HEK293 (cell line): Measurements from ENCODE around the gene HABP4.

Experiments used
- CTCF ChIA-PET: fragments of 350-600 bp; formaldehyde crosslinking; extraction: SDS; loops from one replicate; lab custom pipeline; 2021; ENCODE audit warnings: antibody characterized with exemption; lab: Yijun Ruan, JAX
- POLR2A ChIA-PET: fragments of 300-600 bp; formaldehyde crosslinking; extraction: SDS; loops from one replicate; lab custom pipeline; 2020; ENCODE audit warnings: antibody characterized with exemption, inconsistent platforms; lab: Yijun Ruan, JAX
- H3K27ac ChIP-seq: fragments of 200-500 bp; sonication (Bioruptor generic); 2 replicates; pipeline ENCODE4 v1.5.1; 2014; ENCODE audit warnings: low read depth, low read length, control low read depth, inconsistent platforms; ENCODE audit errors: extremely low read depth
- H3K36me3 ChIP-seq, 2 experiments: fragments of 200-500 bp in 1 of 2; sonication (Bioruptor generic) in 1 of 2; 1 replicate in 1 of 2; 2 replicates in 1 of 2; pipeline ENCODE4 v1.5.1; 2014 to 2017; ENCODE audit warnings: inconsistent platforms in 2 of 2, low read length in 2 of 2; ENCODE audit not compliant: control insufficient read depth in 2 of 2, insufficient read depth in 1 of 2
- H3K4me1 ChIP-seq: fragments of 200-500 bp; sonication (Bioruptor generic); 2 replicates; pipeline ENCODE4 v1.5.1; 2014; ENCODE audit warnings: mild to moderate bottlenecking, low read length, inconsistent platforms; ENCODE audit not compliant: control insufficient read depth, insufficient read depth
- H3K4me3 ChIP-seq: 2 replicates; pipeline ENCODE4 v1.5.1; 2011; ENCODE audit warnings: low read depth, mild to moderate bottlenecking, control low read depth, low read length, moderate library complexity
- H3K9me3 ChIP-seq: fragments of 200-500 bp; sonication (Bioruptor generic); 2 replicates; pipeline ENCODE4 v1.5.1; 2014; ENCODE audit warnings: low read depth, low read length, inconsistent platforms; ENCODE audit not compliant: control insufficient read depth, insufficient read depth
- GLI2 ChIP-seq: fragments of 450-650 bp; formaldehyde crosslinking; IDR thresholded peaks from 2 replicates; pipeline ENCODE4; 2017; ENCODE audit warnings: missing biosample characterization, missing genetic modification characterization, low read depth, borderline replicate concordance
- GLI4 ChIP-seq: fragments of 450-650 bp; formaldehyde crosslinking; IDR thresholded peaks from 2 replicates; pipeline ENCODE4 v1.5.1; 2016; ENCODE audit warnings: missing biosample characterization, missing genetic modification characterization
- IKZF3 ChIP-seq: fragments of 450-650 bp; IDR thresholded peaks from 2 replicates; pipeline ENCODE4 v1.5.0; 2018; ENCODE audit warnings: missing biosample characterization, mild to moderate bottlenecking, missing genetic modification characterization, moderate library complexity
- KLF7 ChIP-seq: fragments of 450-650 bp; formaldehyde crosslinking; IDR thresholded peaks from 2 replicates; pipeline ENCODE4 v1.5.1; 2016; ENCODE audit warnings: missing biosample characterization, missing genetic modification characterization, borderline replicate concordance
- MEIS1 ChIP-seq: sonication (generic); formaldehyde crosslinking; IDR thresholded peaks from 2 replicates; pipeline ENCODE4 v1.8.1; 2022; ENCODE audit warnings: missing genetic modification reagents, mild to moderate bottlenecking, borderline replicate concordance
- PBX3 ChIP-seq: sonication (generic); formaldehyde crosslinking; IDR thresholded peaks from 2 replicates; pipeline ENCODE4 v1.8.1; 2022; ENCODE audit warnings: mild to moderate bottlenecking, moderate library complexity, missing genetic modification reagents
- REPIN1 ChIP-seq: fragments of 450-650 bp; formaldehyde crosslinking; IDR thresholded peaks from 2 replicates; pipeline ENCODE4 v1.5.1; 2017; ENCODE audit warnings: missing biosample characterization, missing genetic modification characterization, low read depth
- REST ChIP-seq: fragments of 450-650 bp; formaldehyde crosslinking; IDR thresholded peaks from 2 replicates; pipeline ENCODE4 v1.5.1; 2016; ENCODE audit warnings: missing biosample characterization, missing genetic modification characterization
- ZBTB8A ChIP-seq: fragments of 450-650 bp; formaldehyde crosslinking; IDR thresholded peaks from 2 replicates; pipeline ENCODE4 v1.5.1; 2016; ENCODE audit warnings: missing biosample characterization, missing genetic modification characterization
- ZNF112 ChIP-seq: fragments of 450-650 bp; formaldehyde crosslinking; IDR thresholded peaks from 2 replicates; pipeline ENCODE4 v1.5.0; 2017; ENCODE audit warnings: missing biosample characterization, missing genetic modification characterization
- ZNF138 ChIP-seq: fragments of 450-650 bp; formaldehyde crosslinking; IDR thresholded peaks from 2 replicates; pipeline ENCODE4 v1.5.1; 2016; ENCODE audit warnings: missing biosample characterization, missing genetic modification characterization, borderline replicate concordance
- ZNF23 ChIP-seq: fragments of 450-650 bp; formaldehyde crosslinking; IDR thresholded peaks from 2 replicates; pipeline ENCODE4 v1.5.1; 2016; ENCODE audit warnings: missing biosample characterization, missing genetic modification characterization, borderline replicate concordance
- ZNF335 ChIP-seq: fragments of 450-650 bp; formaldehyde crosslinking; conservative IDR thresholded peaks from 2 replicates; pipeline ENCODE4 v1.5.1; 2016; ENCODE audit warnings: missing biosample characterization, missing genetic modification characterization
- ZNF394 ChIP-seq: fragments of 450-650 bp; formaldehyde crosslinking; IDR thresholded peaks from 2 replicates; pipeline ENCODE4 v1.5.1; 2016; ENCODE audit warnings: missing biosample characterization, missing genetic modification characterization, mild to moderate bottlenecking, moderate library complexity, borderline replicate concordance
- ZNF585B ChIP-seq: fragments of 450-650 bp; formaldehyde crosslinking; IDR thresholded peaks from 2 replicates; pipeline ENCODE4 v1.5.1; 2016; ENCODE audit warnings: missing biosample characterization, missing genetic modification characterization
- ZNF654 ChIP-seq: fragments of 450-650 bp; formaldehyde crosslinking; IDR thresholded peaks from 2 replicates; pipeline ENCODE4 v1.5.1; 2016; ENCODE audit warnings: low read depth, missing biosample characterization, missing genetic modification characterization
- ZNF664 ChIP-seq: fragments of 450-650 bp; formaldehyde crosslinking; IDR thresholded peaks from 2 replicates; pipeline ENCODE4 v1.5.1; 2016; ENCODE audit warnings: missing biosample characterization, missing genetic modification characterization
- ZNF677 ChIP-seq: fragments of 450-650 bp; IDR thresholded peaks from 2 replicates; pipeline ENCODE4 v1.5.0; 2018; ENCODE audit warnings: missing biosample characterization, mild to moderate bottlenecking, missing genetic modification characterization, moderate library complexity
- ZNF768 ChIP-seq: fragments of 450-650 bp; formaldehyde crosslinking; IDR thresholded peaks from 2 replicates; pipeline ENCODE4 v1.5.1; 2018; ENCODE audit warnings: missing biosample characterization, mild to moderate bottlenecking, missing genetic modification characterization
- ZNF777 ChIP-seq: fragments of 450-650 bp; formaldehyde crosslinking; IDR thresholded peaks from 2 replicates; pipeline ENCODE4 v1.5.1; 2017; ENCODE audit warnings: missing biosample characterization, missing genetic modification characterization, borderline replicate concordance
- ZNF791 ChIP-seq: fragments of 450-650 bp; formaldehyde crosslinking; IDR thresholded peaks from 2 replicates; pipeline ENCODE4 v1.5.1; 2016; ENCODE audit warnings: missing biosample characterization, missing genetic modification characterization
- ZNF830 ChIP-seq: fragments of 450-650 bp; IDR thresholded peaks from 2 replicates; pipeline ENCODE4 v1.5.0; 2018; ENCODE audit warnings: missing biosample characterization, missing genetic modification characterization, low read depth, mild to moderate bottlenecking, moderate library complexity
- TF ChIP-seq, protein P1 (sequence below): fragments of 450-650 bp; formaldehyde crosslinking; IDR thresholded peaks from 2 replicates; pipeline ENCODE4 v1.5.1; 2016; ENCODE audit warnings: missing biosample characterization, missing genetic modification characterization, low read depth

Gene HABP4

GRCh38 chr9:96522366-96522765 lies 72.4 kb downstream of the HABP4 start:
- H3K4me1 ChIP-seq, result no peaks in the 10 kb centered on the region
- TF ChIP-seq ZNF768 (tag by site-specific recombination) (no peak), ZBTB8A (tag by site-specific recombination) (no peak), PBX3 (CRISPR knock-in tag) (no peak), MEIS1 (no peak), ZNF791 (no peak), GLI4 (tag by site-specific recombination) (no peak), ZNF138 (tag by site-specific recombination) (no peak), ZNF112 (no peak), ZNF654 (no peak), ZNF830 (tag by site-specific recombination) (no peak), REPIN1 (tag by site-specific recombination) (no peak), ZNF664 (tag by site-specific recombination) (no peak), ZNF677 (tag by site-specific recombination) (no peak), REST (tag by site-specific recombination) (no peak)
- TF ChIP-seq, protein P1, sequence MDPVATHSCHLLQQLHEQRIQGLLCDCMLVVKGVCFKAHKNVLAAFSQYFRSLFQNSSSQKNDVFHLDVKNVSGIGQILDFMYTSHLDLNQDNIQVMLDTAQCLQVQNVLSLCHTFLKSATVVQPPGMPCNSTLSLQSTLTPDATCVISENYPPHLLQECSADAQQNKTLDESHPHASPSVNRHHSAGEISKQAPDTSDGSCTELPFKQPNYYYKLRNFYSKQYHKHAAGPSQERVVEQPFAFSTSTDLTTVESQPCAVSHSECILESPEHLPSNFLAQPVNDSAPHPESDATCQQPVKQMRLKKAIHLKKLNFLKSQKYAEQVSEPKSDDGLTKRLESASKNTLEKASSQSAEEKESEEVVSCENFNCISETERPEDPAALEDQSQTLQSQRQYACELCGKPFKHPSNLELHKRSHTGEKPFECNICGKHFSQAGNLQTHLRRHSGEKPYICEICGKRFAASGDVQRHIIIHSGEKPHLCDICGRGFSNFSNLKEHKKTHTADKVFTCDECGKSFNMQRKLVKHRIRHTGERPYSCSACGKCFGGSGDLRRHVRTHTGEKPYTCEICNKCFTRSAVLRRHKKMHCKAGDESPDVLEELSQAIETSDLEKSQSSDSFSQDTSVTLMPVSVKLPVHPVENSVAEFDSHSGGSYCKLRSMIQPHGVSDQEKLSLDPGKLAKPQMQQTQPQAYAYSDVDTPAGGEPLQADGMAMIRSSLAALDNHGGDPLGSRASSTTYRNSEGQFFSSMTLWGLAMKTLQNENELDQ, result no peak
- no peak overlapping the region for H3K27ac ChIP-seq
- no peaks in the 10 kb centered on the region for H3K9me3 ChIP-seq
- H3K4me3 ChIP-seq, result no peak overlapping the region
- ChIA-PET POLR2A (no interaction called here), CTCF (interaction anchor here (0.8 kb wide), 1 partner anchor 144 kb away, joined by 5 read pairs; no protein-coding TSS in a partner anchor)
- peaks cover 0 to 29% of the 10 kb centered on the region in 2 experiments; a peak in 2 of 3 replicates for H3K36me3 ChIP-seq

GRCh38 chr9:96523374-96523773 lies 73.4 kb downstream of the HABP4 start:
- H3K9me3 ChIP-seq, result no peaks in the 10 kb centered on the region
- POLR2A ChIA-PET, result interaction anchor here (0.8 kb wide), 1 partner anchor 74 kb away, joined by 3 read pairs; the partner anchor contains the start of gene HABP4
- peaks cover 0 to 29% of the 10 kb centered on the region in 2 experiments; a peak in 2 of 3 replicates for H3K36me3 ChIP-seq
- H3K4me1 ChIP-seq, result no peaks in the 10 kb centered on the region
- CTCF ChIA-PET, result no interaction called here
- no peak overlapping the region for H3K27ac ChIP-seq
- TF ChIP-seq ZNF394 (tag by site-specific recombination) (no peak), ZNF335 (no peak), ZNF777 (tag by site-specific recombination) (no peak), GLI2 (tag by site-specific recombination) (no peak), IKZF3 (tag by site-specific recombination) (no peak), KLF7 (tag by site-specific recombination) (no peak), ZNF23 (tag by site-specific recombination) (no peak), ZNF585B (tag by site-specific recombination) (no peak)
- no peak overlapping the region for H3K4me3 ChIP-seq
